A549 (cell line): ENCODE results near the gene AGFG1.

Experiments
- CEBPB ChIP-seq, 2 experiments: fragments of >200 bp in 1 of 2; sonication (Bioruptor Twin) in 1 of 2; formaldehyde crosslinking in 1 of 2; IDR thresholded peaks; 2 replicates each; pipeline ENCODE4 v1.6.1; 2012 to 2016
- EP300 ChIP-seq, 2 experiments: fragments of >200 bp; sonication (Bioruptor Twin); formaldehyde crosslinking; IDR thresholded peaks; 2 replicates in 1 of 2; 3 replicates in 1 of 2; pipeline ENCODE4 v1.6.1; 2016 to 2017

GRCh38 chr2:227607941-227608340 is 136.0 kb downstream of the AGFG1 start:
- TF ChIP-seq EP300 (IDR thresholded peaks at IDR 0.05): no peak
- no peak for TF ChIP-seq CEBPB (IDR thresholded peaks at IDR 0.05)
